ENCODE measurements around the gene KCNS3. TPM values are rescaled to one million over a fixed set of nuclear protein-coding genes. Genes with fewer than 3 reads are reported as not detected.

KCNS3 gene
- polyA plus RNA-seq, 1 of the 3 experiments (the other 2 are of a cell fraction), result 0.07 TPM

DNA sequence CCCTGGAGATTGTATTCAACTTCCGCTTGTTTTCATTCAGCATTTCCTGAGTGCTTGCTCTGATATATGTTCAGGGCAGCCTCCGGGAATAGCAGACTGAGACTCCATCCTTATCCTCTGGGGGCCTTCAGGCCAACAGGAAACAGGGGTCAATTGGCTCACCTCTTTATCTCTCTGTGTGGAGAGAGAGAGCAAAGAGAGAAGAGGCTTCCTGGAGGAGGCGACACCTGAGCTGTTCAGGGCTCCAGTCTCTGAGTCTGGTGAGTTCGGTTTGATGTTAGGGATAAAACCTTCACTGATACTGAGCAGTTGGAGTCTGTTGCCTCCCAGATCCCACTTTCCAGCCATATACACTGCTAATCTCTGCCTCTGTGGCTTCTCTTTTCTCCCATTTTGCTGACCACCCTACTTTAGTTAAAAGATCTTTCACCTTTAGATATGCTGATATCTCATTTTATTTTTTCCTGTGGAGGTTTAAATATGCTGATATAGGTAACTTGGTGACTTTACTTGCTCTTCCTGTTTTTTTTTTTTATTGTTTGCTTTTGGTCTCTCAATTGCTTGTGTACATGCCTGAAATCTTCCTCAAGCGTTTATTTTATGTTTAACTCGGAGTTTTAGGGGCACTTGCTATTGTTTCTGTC lies 56.9 kb downstream of the KCNS3 start:
- no peaks in the 10 kb centered on the region for H3K79me2 ChIP-seq (ENCODE audit: insufficient read depth)
- DNase-seq, result no peak
- TF ChIP-seq MEF2A (IDR thresholded peaks at IDR 0.05; ENCODE audit: borderline replicate concordance, low read depth) (no peak), MXI1 (IDR thresholded peaks at IDR 0.05; ENCODE audit: low read depth, low read length) (no peak), SIN3A (IDR thresholded peaks at IDR 0.05; ENCODE audit: borderline replicate concordance, low read depth, low read length) (no peak), TAF1 (IDR thresholded peaks at IDR 0.05; ENCODE audit: borderline replicate concordance, low read depth, low read length) (no peak), CTCF (IDR thresholded peaks at IDR 0.05) (no peak), ELF1 (IDR thresholded peaks at IDR 0.05) (no peak), YY1 (IDR thresholded peaks at IDR 0.05; ENCODE audit: low read depth) (no peak), USF1 (IDR thresholded peaks at IDR 0.05; ENCODE audit: borderline replicate concordance, low read depth) (no peak), RFX5 (IDR thresholded peaks at IDR 0.05; ENCODE audit: low read length) (no peak), RAD21 (IDR thresholded peaks at IDR 0.05; ENCODE audit: low read length) (no peak), MAX (IDR thresholded peaks at IDR 0.05; ENCODE audit: low read depth) (no peak), POLR2AphosphoS5 (IDR thresholded peaks at IDR 0.05; ENCODE audit: low read depth, low read length) (no peak), NFIC (IDR thresholded peaks at IDR 0.05; ENCODE audit: borderline replicate concordance) (no peak), RCOR1 (IDR thresholded peaks at IDR 0.05; ENCODE audit: low read length) (no peak), TEAD4 (IDR thresholded peaks at IDR 0.05; ENCODE audit: borderline replicate concordance, insufficient read depth) (no peak), FOSL2 (IDR thresholded peaks at IDR 0.05; ENCODE audit: borderline replicate concordance, low read depth) (no peak), GABPA (IDR thresholded peaks at IDR 0.05; ENCODE audit: low read depth) (no peak)
- TF ChIP-seq, protein P1, sequence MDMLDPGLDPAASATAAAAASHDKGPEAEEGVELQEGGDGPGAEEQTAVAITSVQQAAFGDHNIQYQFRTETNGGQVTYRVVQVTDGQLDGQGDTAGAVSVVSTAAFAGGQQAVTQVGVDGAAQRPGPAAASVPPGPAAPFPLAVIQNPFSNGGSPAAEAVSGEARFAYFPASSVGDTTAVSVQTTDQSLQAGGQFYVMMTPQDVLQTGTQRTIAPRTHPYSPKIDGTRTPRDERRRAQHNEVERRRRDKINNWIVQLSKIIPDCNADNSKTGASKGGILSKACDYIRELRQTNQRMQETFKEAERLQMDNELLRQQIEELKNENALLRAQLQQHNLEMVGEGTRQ (IDR thresholded peaks at IDR 0.05; ENCODE audit: borderline replicate concordance, low read depth, low read length), result no peak
- TF ChIP-seq, protein P2, sequence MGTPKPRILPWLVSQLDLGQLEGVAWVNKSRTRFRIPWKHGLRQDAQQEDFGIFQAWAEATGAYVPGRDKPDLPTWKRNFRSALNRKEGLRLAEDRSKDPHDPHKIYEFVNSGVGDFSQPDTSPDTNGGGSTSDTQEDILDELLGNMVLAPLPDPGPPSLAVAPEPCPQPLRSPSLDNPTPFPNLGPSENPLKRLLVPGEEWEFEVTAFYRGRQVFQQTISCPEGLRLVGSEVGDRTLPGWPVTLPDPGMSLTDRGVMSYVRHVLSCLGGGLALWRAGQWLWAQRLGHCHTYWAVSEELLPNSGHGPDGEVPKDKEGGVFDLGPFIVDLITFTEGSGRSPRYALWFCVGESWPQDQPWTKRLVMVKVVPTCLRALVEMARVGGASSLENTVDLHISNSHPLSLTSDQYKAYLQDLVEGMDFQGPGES (IDR thresholded peaks at IDR 0.05; ENCODE audit: low read depth, low read length), result no peak
- TF ChIP-seq, protein P3, sequence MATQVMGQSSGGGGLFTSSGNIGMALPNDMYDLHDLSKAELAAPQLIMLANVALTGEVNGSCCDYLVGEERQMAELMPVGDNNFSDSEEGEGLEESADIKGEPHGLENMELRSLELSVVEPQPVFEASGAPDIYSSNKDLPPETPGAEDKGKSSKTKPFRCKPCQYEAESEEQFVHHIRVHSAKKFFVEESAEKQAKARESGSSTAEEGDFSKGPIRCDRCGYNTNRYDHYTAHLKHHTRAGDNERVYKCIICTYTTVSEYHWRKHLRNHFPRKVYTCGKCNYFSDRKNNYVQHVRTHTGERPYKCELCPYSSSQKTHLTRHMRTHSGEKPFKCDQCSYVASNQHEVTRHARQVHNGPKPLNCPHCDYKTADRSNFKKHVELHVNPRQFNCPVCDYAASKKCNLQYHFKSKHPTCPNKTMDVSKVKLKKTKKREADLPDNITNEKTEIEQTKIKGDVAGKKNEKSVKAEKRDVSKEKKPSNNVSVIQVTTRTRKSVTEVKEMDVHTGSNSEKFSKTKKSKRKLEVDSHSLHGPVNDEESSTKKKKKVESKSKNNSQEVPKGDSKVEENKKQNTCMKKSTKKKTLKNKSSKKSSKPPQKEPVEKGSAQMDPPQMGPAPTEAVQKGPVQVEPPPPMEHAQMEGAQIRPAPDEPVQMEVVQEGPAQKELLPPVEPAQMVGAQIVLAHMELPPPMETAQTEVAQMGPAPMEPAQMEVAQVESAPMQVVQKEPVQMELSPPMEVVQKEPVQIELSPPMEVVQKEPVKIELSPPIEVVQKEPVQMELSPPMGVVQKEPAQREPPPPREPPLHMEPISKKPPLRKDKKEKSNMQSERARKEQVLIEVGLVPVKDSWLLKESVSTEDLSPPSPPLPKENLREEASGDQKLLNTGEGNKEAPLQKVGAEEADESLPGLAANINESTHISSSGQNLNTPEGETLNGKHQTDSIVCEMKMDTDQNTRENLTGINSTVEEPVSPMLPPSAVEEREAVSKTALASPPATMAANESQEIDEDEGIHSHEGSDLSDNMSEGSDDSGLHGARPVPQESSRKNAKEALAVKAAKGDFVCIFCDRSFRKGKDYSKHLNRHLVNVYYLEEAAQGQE (IDR thresholded peaks at IDR 0.05; ENCODE audit: low read depth, low read length), result no peak
- no peak overlapping the region for H3K27ac ChIP-seq (ENCODE audit: low read depth in 2 of 2, low read length in 1 of 2)
- H3K9me3 ChIP-seq, result no peaks in the 10 kb centered on the region
- H2AFZ ChIP-seq (ENCODE audit: low read depth), result no peak overlapping the region
- no peaks in the 10 kb centered on the region for H3F3A ChIP-seq (replicated peaks; ENCODE audit: insufficient read depth)
- ChIA-PET CTCF (no interaction called here), POLR2A (no interaction called here)
- no peaks in the 10 kb centered on the region for H4K20me1 ChIP-seq (ENCODE audit: insufficient read depth)
- no peaks in the 10 kb centered on the region for H3K4me1 ChIP-seq (ENCODE audit: control insufficient read depth in 1 of 2, insufficient read depth in 2 of 2, low read depth in 1 of 2, low read length in 1 of 2)
- H3K4me3 ChIP-seq (ENCODE audit: low read depth in 2 of 2, low read length in 1 of 2), result no peak overlapping the region
- H3K4me2 ChIP-seq, result no peak overlapping the region
- 17% methylated on average over 6 of the region's 6 CpGs for WGBS (ENCODE audit: low lambda C conversion rate)
- H3K9ac ChIP-seq, result no peak overlapping the region
- no peaks in the 10 kb centered on the region for H3K36me3 ChIP-seq (replicated peaks in 1 of 2; ENCODE audit: control insufficient read depth in 1 of 2, insufficient read depth in 2 of 2, low read length in 1 of 2)
- H3K9me2 ChIP-seq, result no peaks in the 10 kb centered on the region
- no peaks in the 10 kb centered on the region for H3K27me3 ChIP-seq (ENCODE audit: insufficient read depth)
